KMS-11 (cell line): Measurements from ENCODE around the gene GPR84.

ENCODE experiments used
- H2AFZ ChIP-seq: fragments of 200-600 bp; sonication (generic); 2 replicates; pipeline ENCODE4 v1.6.1; 2016; ENCODE audit warnings: antibody characterized with exemption, mixed run types, low read depth
- H3K27ac ChIP-seq: fragments of 200-600 bp; sonication (generic); 2 replicates; pipeline ENCODE4 v1.6.1; 2016; ENCODE audit warnings: mild to moderate bottlenecking, mixed run types
- H3K27me3 ChIP-seq: fragments of 200-600 bp; sonication (generic); 2 replicates; pipeline ENCODE4 v1.6.1; 2017; ENCODE audit warnings: mild to moderate bottlenecking, low read depth, mixed run types, moderate library complexity; ENCODE audit not compliant: insufficient read depth
- H3K36me3 ChIP-seq: fragments of 200-600 bp; sonication (generic); 2 replicates; pipeline ENCODE4 v1.6.1; 2017; ENCODE audit warnings: mild to moderate bottlenecking, mixed run types; ENCODE audit not compliant: insufficient read depth
- H3K4me1 ChIP-seq: fragments of 200-600 bp; sonication (generic); 2 replicates; pipeline ENCODE4 v1.6.1; 2016; ENCODE audit warnings: mild to moderate bottlenecking, low read depth, mixed run types; ENCODE audit not compliant: poor library complexity, severe bottlenecking
- H3K4me2 ChIP-seq: fragments of 200-600 bp; sonication (generic); 2 replicates; pipeline ENCODE4 v1.7.0; 2016; ENCODE audit warnings: mild to moderate bottlenecking, mixed run types
- H3K4me3 ChIP-seq: fragments of 200-600 bp; sonication (generic); IDR thresholded peaks from 2 replicates; pipeline ENCODE4 v1.6.1; 2017; ENCODE audit warnings: low read depth, low read length, mixed read lengths; ENCODE audit not compliant: insufficient read depth
- H3K79me2 ChIP-seq: fragments of 200-600 bp; sonication (generic); 2 replicates; pipeline ENCODE4 v1.6.1; 2016; ENCODE audit warnings: low read depth, mixed run types; ENCODE audit not compliant: insufficient read depth
- H3K9ac ChIP-seq: fragments of 200-600 bp; sonication (generic); 2 replicates; pipeline ENCODE4 v1.6.1; 2016; ENCODE audit warnings: mild to moderate bottlenecking, mixed run types
- H4K20me1 ChIP-seq: fragments of 200-600 bp; sonication (generic); 2 replicates; pipeline ENCODE4 v1.6.1; 2016; ENCODE audit warnings: mild to moderate bottlenecking, mixed run types; ENCODE audit not compliant: insufficient read depth
- CTCF ChIP-seq: fragments of 200-600 bp; sonication (generic); conservative IDR thresholded peaks from 2 replicates; pipeline ENCODE4 v1.6.1; 2017; ENCODE audit warnings: low read depth, mild to moderate bottlenecking, antibody characterized with exemption, low read length, moderate library complexity, mixed read lengths

Gene GPR84

DNA sequence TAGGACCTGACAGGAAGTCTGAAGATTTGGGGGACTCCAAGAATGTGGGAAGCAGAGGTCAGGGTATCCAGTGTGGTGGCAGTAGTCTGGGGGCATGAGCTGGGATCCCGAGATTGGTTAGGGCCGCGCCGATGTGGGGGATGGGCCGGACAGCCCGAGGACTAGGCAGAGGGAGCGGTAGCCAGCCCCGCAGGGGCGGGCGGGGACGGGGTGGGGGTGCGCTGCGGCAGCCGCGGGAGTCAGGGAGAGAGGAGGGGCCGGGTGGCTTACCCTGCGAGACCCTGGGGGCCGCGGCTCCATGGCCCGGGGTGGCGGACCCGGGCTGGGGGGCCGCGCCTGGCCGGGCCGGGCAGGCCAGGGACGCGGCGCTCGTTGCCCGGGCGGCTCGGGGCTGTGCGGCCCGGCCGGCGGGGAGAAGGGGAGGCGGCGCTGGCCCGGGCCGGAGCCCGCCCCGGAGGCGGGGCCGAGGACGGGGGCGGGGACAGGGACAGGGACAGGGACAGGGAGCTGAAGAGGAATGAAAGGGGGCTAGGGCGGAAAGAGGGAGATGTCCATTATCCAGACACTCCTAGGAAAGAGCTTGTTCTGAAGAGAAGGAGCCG lies 14.6 kb upstream of the GPR84 start:
- Histone ChIP-seq H4K20me1 (no peaks in the 10 kb centered on the region), H3K27ac (no peak overlapping the region), H3K4me2 (peak overlapping the region; percentile 98), H3K4me3 (no peak overlapping the region), H3K27me3 (peaks cover 7% of the 10 kb centered on the region; the same call in 1 of the 2 replicates), H3K36me3 (no peaks in the 10 kb centered on the region), H3K9ac (peak overlapping the region; percentile 20; the same call in 1 of the 2 replicates), H2AFZ (peak overlapping the region; percentile 91), H3K4me1 (peaks cover 18% of the 10 kb centered on the region), H3K79me2 (no peaks in the 10 kb centered on the region)
- no peak for TF ChIP-seq CTCF

DNA sequence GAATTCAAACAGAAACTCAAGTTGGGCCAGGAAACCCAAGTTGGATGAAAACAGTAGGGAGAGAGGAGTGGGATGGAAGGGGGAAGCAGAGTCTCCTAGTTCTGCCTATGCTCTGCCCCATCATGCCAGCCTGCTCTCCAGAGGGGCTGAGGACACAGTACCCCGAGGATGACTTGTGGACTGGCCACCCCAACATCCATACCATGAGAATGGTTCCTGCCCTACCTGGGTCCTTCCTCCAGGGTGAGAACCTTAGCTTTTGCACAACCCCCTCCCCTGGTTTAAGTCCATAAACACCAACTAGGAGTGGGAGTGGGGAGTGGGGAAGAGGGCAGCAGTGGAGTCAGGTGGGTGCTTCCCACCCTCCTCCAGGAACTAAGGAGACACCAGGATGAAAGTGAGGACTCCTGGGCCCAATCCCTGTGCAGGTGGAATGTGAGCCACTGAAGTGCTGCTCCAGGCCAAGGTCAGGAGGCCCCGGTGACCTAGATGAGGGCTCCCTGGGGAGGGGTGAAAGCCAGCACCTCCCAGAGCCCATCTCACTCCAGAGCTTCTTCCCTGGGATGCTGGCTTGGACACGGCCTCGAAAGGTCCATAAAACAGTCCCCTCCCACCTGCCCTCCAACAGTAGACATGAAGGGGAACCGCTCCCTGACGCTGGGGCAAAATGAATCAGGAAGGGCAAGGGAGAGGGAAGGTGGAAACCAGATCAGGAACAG lies 13.7 kb upstream of the GPR84 start:
- Histone ChIP-seq H3K4me3 (no peak overlapping the region), H3K9ac (no peak overlapping the region), H3K4me1 (peaks cover 18% of the 10 kb centered on the region), H3K27me3 (peaks cover 7% of the 10 kb centered on the region; the same call in 1 of the 2 replicates), H3K36me3 (no peaks in the 10 kb centered on the region), H3K79me2 (no peaks in the 10 kb centered on the region), H2AFZ (no peak overlapping the region), H4K20me1 (no peaks in the 10 kb centered on the region), H3K4me2 (peak overlapping the region; percentile 50), H3K27ac (no peak overlapping the region)
- no peak for TF ChIP-seq CTCF

DNA sequence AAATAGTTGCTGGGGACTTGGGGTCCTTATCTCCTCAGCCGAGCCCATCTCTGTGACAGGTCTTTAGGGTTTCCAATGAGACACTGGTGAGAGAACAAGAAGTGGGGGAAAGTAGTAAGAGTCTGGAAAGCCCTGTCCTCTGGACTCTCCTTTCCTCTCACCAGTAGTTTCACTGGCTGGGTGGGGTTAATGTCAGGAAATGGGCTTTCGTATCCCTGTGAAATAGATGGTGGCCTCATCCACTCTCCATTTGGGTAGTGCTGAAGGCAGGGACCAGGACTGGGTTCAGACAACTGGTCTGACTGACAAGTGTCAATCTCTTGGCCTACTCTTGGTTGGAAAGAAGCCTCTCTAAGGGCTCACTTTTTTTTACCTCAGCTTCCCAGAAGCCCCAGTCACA lies 12.7 kb upstream of the GPR84 start:
- Histone ChIP-seq H3K9ac (no peak overlapping the region), H3K4me3 (no peak overlapping the region), H4K20me1 (no peaks in the 10 kb centered on the region), H3K4me1 (peaks cover 18% of the 10 kb centered on the region), H3K4me2 (no peak overlapping the region), H3K27ac (no peak overlapping the region), H2AFZ (no peak overlapping the region), H3K27me3 (peaks cover 7% of the 10 kb centered on the region; the same call in 1 of the 2 replicates), H3K79me2 (no peaks in the 10 kb centered on the region), H3K36me3 (no peaks in the 10 kb centered on the region)
- no peak for TF ChIP-seq CTCF

DNA sequence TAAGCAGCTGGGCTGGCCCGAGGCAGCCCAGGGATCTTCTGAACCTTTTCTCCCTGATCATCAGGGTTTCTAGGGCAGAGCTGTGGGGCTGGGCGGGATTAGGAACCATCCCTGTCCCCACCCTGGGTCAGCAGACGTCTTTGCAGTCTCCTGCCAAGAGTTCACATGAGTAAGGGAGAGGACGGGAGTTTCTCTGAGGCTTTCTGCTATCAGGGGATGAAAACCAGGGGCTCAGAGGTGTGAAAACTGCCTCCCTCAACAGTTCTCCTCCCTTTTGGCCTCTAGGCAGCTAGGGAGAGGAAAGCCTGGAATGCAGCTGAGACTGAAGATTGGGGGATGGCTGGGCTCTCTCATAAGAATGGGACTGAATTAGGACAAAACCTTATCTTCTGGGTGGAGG lies 12.3 kb upstream of the GPR84 start:
- no peaks in the 10 kb centered on the region for H3K79me2 ChIP-seq
- no peak overlapping the region for H3K9ac ChIP-seq
- TF ChIP-seq CTCF: no peak
- no peaks in the 10 kb centered on the region for H3K36me3 ChIP-seq
- H3K4me3 ChIP-seq: no peak overlapping the region
- H3K4me1 ChIP-seq: peaks cover 18% of the 10 kb centered on the region
- no peak overlapping the region for H2AFZ ChIP-seq
- no peak overlapping the region for H3K27ac ChIP-seq
- no peak overlapping the region for H3K4me2 ChIP-seq
- H4K20me1 ChIP-seq: no peaks in the 10 kb centered on the region
- H3K27me3 ChIP-seq: peaks cover 7% of the 10 kb centered on the region; the same call in 1 of the 2 replicates
